ENCODE data around the gene PIK3C3. TPM values are rescaled to one million over a fixed set of nuclear protein-coding genes. Genes with fewer than 3 reads are reported as not detected.

PIK3C3 gene
- total RNA-seq, 1 donor from 2014 or later, result 62.8 TPM

- DNase-seq (ENCODE audit: low spot score), result no peak
- TF ChIP-seq, protein P1, sequence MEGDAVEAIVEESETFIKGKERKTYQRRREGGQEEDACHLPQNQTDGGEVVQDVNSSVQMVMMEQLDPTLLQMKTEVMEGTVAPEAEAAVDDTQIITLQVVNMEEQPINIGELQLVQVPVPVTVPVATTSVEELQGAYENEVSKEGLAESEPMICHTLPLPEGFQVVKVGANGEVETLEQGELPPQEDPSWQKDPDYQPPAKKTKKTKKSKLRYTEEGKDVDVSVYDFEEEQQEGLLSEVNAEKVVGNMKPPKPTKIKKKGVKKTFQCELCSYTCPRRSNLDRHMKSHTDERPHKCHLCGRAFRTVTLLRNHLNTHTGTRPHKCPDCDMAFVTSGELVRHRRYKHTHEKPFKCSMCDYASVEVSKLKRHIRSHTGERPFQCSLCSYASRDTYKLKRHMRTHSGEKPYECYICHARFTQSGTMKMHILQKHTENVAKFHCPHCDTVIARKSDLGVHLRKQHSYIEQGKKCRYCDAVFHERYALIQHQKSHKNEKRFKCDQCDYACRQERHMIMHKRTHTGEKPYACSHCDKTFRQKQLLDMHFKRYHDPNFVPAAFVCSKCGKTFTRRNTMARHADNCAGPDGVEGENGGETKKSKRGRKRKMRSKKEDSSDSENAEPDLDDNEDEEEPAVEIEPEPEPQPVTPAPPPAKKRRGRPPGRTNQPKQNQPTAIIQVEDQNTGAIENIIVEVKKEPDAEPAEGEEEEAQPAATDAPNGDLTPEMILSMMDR (IDR thresholded peaks at IDR 0.05; ENCODE audit: unreplicated experiment), result no peak
- no peak overlapping the region for H3K27ac Mint-ChIP-seq (ENCODE audit: unreplicated experiment)
- H3K4me1 Mint-ChIP-seq (ENCODE audit: unreplicated experiment), result no peaks in the 10 kb centered on the region
- H3K36me3 Mint-ChIP-seq (ENCODE audit: low read depth, unreplicated experiment), result no peaks in the 10 kb centered on the region
- no peaks in the 10 kb centered on the region for H3K9me3 Mint-ChIP-seq (ENCODE audit: unreplicated experiment)
- no peaks in the 10 kb centered on the region for H3K27me3 Mint-ChIP-seq (ENCODE audit: unreplicated experiment)
- no peak overlapping the region for H3K4me3 Mint-ChIP-seq (ENCODE audit: unreplicated experiment)
These were observed 28.1 kb downstream of the PIK3C3 start for GRCh38 chr18:41982942-41983660.

GRCh38 chr18:41985914-41986313 lies 30.9 kb downstream of the PIK3C3 start:
- Mint-ChIP-seq H3K4me3 (ENCODE audit: unreplicated experiment) (no peak overlapping the region), H3K27me3 (ENCODE audit: unreplicated experiment) (no peaks in the 10 kb centered on the region), H3K36me3 (ENCODE audit: low read depth, unreplicated experiment) (peaks cover 2% of the 10 kb centered on the region), H3K27ac (ENCODE audit: unreplicated experiment) (no peak overlapping the region), H3K9me3 (ENCODE audit: unreplicated experiment) (no peaks in the 10 kb centered on the region), H3K4me1 (ENCODE audit: unreplicated experiment) (no peaks in the 10 kb centered on the region)
- DNase-seq (ENCODE audit: low spot score), result no peak
- TF ChIP-seq, protein P1 (IDR thresholded peaks at IDR 0.05; ENCODE audit: unreplicated experiment), result no peak

DNA sequence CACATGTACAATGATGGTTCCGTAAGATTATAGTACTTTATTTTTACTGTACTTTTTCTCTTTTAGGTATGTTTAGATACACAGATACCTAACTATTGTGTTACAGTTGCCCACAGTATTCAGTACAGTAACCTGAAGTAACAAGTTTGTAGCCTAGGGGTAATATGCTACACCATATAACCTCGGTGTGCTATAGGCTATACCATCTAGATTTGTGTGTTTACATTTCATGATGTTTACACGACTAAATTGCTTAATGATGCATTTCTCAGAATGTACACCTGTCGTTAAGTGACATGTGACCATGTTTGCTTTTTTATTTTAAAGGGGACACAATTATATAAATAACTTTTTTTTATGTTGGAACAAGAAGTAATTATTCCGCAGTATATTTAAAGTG lies 34.5 kb downstream of the PIK3C3 start:
- Mint-ChIP-seq H3K36me3 (ENCODE audit: low read depth, unreplicated experiment) (peaks cover 2% of the 10 kb centered on the region), H3K27me3 (ENCODE audit: unreplicated experiment) (no peaks in the 10 kb centered on the region), H3K9me3 (ENCODE audit: unreplicated experiment) (no peaks in the 10 kb centered on the region), H3K4me3 (ENCODE audit: unreplicated experiment) (no peak overlapping the region), H3K4me1 (ENCODE audit: unreplicated experiment) (no peaks in the 10 kb centered on the region), H3K27ac (ENCODE audit: unreplicated experiment) (no peak overlapping the region)
- no peak for DNase-seq (ENCODE audit: low spot score)
- TF ChIP-seq, protein P1 (IDR thresholded peaks at IDR 0.05; ENCODE audit: unreplicated experiment), result no peak

- TF ChIP-seq, protein P1 (IDR thresholded peaks at IDR 0.05; ENCODE audit: unreplicated experiment), result no peak
- Mint-ChIP-seq H3K9me3 (ENCODE audit: unreplicated experiment) (no peaks in the 10 kb centered on the region), H3K36me3 (ENCODE audit: low read depth, unreplicated experiment) (peaks cover 2% of the 10 kb centered on the region), H3K27me3 (ENCODE audit: unreplicated experiment) (no peaks in the 10 kb centered on the region), H3K4me1 (ENCODE audit: unreplicated experiment) (no peaks in the 10 kb centered on the region), H3K4me3 (ENCODE audit: unreplicated experiment) (no peak overlapping the region), H3K27ac (ENCODE audit: unreplicated experiment) (no peak overlapping the region)
- DNase-seq (ENCODE audit: low spot score), result no peak
These were observed 37.0 kb downstream of the PIK3C3 start for GRCh38 chr18:41992066-41992465.

DNA sequence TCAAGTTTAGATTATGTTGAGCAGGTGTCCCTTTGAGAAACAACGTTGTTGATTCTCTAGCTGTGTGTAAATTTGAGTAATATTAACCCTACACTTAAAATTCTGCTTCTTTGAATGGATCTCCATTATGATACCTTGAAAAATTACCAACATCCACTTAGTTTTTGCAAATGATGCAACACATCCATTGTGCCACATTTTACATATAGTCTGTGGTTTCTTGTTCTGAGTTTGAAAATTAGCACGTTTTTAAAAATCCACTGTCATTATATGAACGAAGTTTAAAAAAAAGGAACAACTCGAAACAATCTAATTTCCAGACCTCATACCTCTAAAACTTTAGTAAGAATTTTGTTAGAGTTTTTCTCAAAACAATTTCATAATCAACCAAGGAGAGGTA lies 37.7 kb downstream of the PIK3C3 start:
- no peaks in the 10 kb centered on the region for H3K4me1 Mint-ChIP-seq (ENCODE audit: unreplicated experiment)
- TF ChIP-seq, protein P1 (IDR thresholded peaks at IDR 0.05; ENCODE audit: unreplicated experiment), result no peak
- H3K4me3 Mint-ChIP-seq (ENCODE audit: unreplicated experiment), result no peak overlapping the region
- no peaks in the 10 kb centered on the region for H3K9me3 Mint-ChIP-seq (ENCODE audit: unreplicated experiment)
- no peak for DNase-seq (ENCODE audit: low spot score)
- H3K27ac Mint-ChIP-seq (ENCODE audit: unreplicated experiment), result no peak overlapping the region
- H3K36me3 Mint-ChIP-seq (ENCODE audit: low read depth, unreplicated experiment), result peaks cover 2% of the 10 kb centered on the region
- no peaks in the 10 kb centered on the region for H3K27me3 Mint-ChIP-seq (ENCODE audit: unreplicated experiment)
